IgD-negative memory B cell (primary cell): ENCODE data around the gene HIKESHI. TPM values are rescaled to one million over a fixed set of nuclear protein-coding genes. Genes with fewer than 3 reads are reported as not detected.
"Not testable (repeated sequence)": the region's sequence is repeated elsewhere in the genome, so short reads cannot be mapped to it uniquely, and the experiment has no call there.

Experiments used
- H3K27ac Mint-ChIP-seq, 3 donors: one replicate each; pipeline ENCODE4 v1.8.0; 2020 to 2022; ENCODE audit warnings: mild to moderate bottlenecking in 3 of 3, mixed read lengths in 3 of 3, moderate library complexity in 1 of 3
- H3K27me3 Mint-ChIP-seq: one replicate; pipeline ENCODE4 v1.8.0; 2021; ENCODE audit warnings: mixed read lengths
- H3K36me3 Mint-ChIP-seq: one replicate; pipeline ENCODE4 v1.8.0; 2020; ENCODE audit warnings: mild to moderate bottlenecking, mixed read lengths
- H3K4me1 Mint-ChIP-seq, 3 donors: one replicate each; pipeline ENCODE4 v1.8.0; 2020 to 2022; ENCODE audit warnings: mixed read lengths in 3 of 3, mild to moderate bottlenecking in 1 of 3
- H3K4me3 Mint-ChIP-seq, 4 donors: one replicate each; pipeline ENCODE4 v1.8.0; 2020 to 2022; ENCODE audit warnings: mild to moderate bottlenecking in 4 of 4, mixed read lengths in 4 of 4, moderate library complexity in 3 of 4
- H3K9me3 Mint-ChIP-seq, 3 donors: one replicate each; pipeline ENCODE4 v1.8.0; 2020 to 2021; ENCODE audit warnings: mixed read lengths in 3 of 3, mild to moderate bottlenecking in 1 of 3
- polyA plus RNA-seq: library from polyadenylated mRNA; unstranded; fragments of 300-500 nt; fragmentation: Illumina TruSeq; gene quantifications from one replicate; pipeline ENCODE4 v1.2.3, GENCODE V29; 2021

Gene HIKESHI
- polyA plus RNA-seq, 1 donor from 2014 or later: 75.7 TPM

DNA sequence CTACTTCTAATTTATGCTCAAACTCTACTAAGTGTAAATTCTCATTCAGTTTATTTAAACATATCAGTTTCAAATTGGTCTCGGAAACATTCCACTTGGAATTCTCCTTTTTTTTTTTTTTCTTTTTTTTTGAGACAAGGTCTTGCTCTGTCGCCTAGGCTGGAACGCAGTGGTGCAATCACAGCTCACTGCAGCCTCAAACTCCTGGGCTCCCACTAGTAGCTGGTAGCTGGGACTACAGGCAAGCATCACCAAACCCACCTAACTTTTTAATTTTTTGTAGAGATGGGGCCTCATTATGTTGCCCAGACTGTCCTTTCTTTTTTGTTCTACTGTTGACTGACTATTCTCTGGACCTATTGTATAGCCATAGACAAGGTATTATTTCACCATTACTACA, 39.3 kb downstream of the HIKESHI start:
- no peaks in the 10 kb centered on the region for H3K9me3 Mint-ChIP-seq
- H3K27ac Mint-ChIP-seq: no peak overlapping the region
- H3K27me3 Mint-ChIP-seq: no peaks in the 10 kb centered on the region
- peaks cover 4 to 7% (median 7%) of the 10 kb centered on the region in 3 donors for H3K4me1 Mint-ChIP-seq
- H3K4me3 Mint-ChIP-seq: no peak overlapping the region
- H3K36me3 Mint-ChIP-seq: peaks cover 11% of the 10 kb centered on the region

DNA sequence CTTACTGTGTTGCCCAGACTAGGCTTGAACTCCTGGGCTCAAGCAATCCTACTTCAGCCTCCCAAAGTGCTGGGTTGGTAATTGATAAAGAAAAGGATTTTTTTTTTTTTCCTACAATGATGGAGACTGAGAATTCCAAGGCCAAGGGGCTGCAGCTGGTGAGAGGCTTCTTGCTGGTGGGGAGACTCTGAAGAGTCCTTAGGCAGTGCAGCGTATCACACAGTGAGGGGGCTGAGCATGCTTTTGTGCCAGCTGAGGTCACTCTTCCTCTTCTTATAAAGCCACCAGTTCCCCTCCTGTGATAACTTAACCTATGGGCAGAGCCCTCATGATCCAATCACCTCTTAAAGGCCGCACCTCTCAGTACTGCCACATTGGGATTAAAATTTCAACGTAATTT, 44.5 kb downstream of the HIKESHI start:
- H3K9me3 Mint-ChIP-seq: no peaks in the 10 kb centered on the region
- H3K27me3 Mint-ChIP-seq: no peaks in the 10 kb centered on the region
- H3K27ac Mint-ChIP-seq: no peak overlapping the region
- peaks cover 4 to 7% (median 6%) of the 10 kb centered on the region in 3 donors for H3K4me1 Mint-ChIP-seq
- no peak overlapping the region for H3K4me3 Mint-ChIP-seq
- H3K36me3 Mint-ChIP-seq: no peaks in the 10 kb centered on the region

DNA sequence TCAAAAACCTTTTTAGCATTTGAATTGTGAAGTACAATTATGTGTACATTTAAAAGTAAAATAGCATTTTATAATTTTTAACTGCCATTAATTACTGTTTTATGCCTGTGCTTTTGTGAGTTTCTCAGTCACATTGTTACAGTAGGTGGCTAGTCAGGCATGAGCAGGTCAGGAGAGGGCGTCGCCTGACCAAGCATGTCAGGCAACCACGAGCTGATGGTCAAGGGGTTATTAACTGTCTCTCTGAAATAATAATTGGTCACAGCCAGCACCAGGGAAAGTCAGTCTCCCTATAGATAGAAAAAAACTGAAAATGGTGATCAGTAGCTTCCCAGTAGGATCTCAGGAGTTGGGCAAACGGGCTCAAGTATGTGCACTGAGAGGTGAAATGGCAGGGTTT, 53.2 kb downstream of the HIKESHI start:
- no peak overlapping the region for H3K4me3 Mint-ChIP-seq
- H3K9me3 Mint-ChIP-seq: no peaks in the 10 kb centered on the region
- no peaks in the 10 kb centered on the region for H3K27me3 Mint-ChIP-seq
- no peak overlapping the region for H3K27ac Mint-ChIP-seq
- H3K36me3 Mint-ChIP-seq: no peaks in the 10 kb centered on the region
- no peaks in the 10 kb centered on the region for H3K4me1 Mint-ChIP-seq

DNA sequence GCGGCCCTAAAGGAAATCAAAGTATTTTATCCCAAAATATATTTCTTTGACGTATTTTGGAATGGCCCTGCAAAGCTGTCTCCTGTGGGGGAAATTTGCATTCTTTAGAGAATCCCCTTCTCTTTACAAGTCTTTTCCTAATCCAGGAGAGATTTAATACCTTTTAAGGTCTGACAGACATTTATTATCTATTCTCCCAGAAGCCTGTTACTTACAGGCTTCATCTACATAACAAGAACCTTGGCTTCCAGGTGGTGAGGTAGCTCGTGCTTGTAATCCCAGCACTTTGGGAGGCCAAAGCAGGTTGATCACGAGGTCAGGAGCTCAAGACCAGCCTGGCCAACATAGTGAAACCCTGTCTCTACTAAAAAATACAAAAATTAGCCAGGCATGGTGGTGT, 55.4 kb downstream of the HIKESHI start:
- H3K9me3 Mint-ChIP-seq, H3K27me3 Mint-ChIP-seq, H3K36me3 Mint-ChIP-seq, H3K27ac Mint-ChIP-seq, H3K4me3 Mint-ChIP-seq, H3K4me1 Mint-ChIP-seq: not testable (repeated sequence)

DNA sequence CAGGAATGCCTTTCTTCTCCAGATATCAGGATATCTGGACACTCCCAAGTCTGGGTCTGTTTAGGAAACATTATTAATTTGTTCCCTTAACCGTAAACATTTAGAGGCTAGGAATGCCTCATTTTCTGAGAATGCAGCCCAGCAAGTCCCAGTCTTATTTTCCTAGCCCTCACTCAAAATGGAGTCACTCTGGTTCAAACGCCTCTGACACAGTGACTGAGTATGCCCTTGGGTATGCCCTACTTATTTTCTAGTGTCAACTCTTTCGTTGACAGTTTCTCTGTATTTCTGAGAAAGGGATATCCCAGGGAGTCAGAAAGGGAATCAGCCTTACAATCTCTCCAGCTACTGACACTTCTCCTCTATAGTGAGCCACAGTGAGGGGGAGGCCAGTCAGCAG, 56.7 kb downstream of the HIKESHI start:
- Mint-ChIP-seq H3K27me3 (peaks cover 2% of the 10 kb centered on the region), H3K4me1 (no peaks in the 10 kb centered on the region), H3K27ac (no peak overlapping the region), H3K9me3 (peaks cover 0 to 7% (median 1%) of the 10 kb centered on the region in 3 donors), H3K4me3 (no peak overlapping the region), H3K36me3 (peaks cover 2% of the 10 kb centered on the region)

DNA sequence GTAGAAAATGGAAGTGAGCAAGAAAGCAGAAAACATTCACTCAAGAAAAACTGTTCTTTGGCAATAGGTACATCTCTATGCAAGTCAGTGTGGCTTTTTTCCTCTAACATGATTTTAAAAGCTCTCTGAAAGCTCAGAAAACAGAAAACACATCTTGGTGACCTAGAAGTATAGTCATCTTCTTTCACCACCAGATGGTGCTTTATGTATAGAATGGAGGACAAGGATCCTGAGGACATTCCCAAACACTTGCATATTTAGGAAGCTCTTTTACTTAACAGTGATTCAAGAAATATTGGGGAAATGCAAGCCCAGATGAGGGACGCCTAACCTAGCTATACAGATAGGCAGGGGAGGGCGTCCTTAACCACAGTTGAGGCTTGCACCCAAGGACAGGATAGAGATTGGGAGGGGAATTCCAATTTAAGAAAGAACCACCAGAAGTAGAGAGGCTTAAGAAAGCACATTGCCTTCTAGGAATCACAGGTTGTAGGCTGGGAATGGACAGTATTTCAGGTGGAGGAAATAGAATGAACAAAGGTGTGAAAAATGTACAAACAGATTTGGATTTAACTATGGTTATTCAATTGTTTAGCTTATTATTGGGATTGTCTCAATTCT, 58.8 kb downstream of the HIKESHI start:
- H3K9me3 Mint-ChIP-seq: peaks cover 0 to 8% (median 1%) of the 10 kb centered on the region in 3 donors
- peaks cover 2% of the 10 kb centered on the region for H3K27me3 Mint-ChIP-seq
- H3K27ac Mint-ChIP-seq: no peak overlapping the region
- no peaks in the 10 kb centered on the region for H3K4me1 Mint-ChIP-seq
- no peak overlapping the region for H3K4me3 Mint-ChIP-seq
- H3K36me3 Mint-ChIP-seq: peaks cover 2% of the 10 kb centered on the region

DNA sequence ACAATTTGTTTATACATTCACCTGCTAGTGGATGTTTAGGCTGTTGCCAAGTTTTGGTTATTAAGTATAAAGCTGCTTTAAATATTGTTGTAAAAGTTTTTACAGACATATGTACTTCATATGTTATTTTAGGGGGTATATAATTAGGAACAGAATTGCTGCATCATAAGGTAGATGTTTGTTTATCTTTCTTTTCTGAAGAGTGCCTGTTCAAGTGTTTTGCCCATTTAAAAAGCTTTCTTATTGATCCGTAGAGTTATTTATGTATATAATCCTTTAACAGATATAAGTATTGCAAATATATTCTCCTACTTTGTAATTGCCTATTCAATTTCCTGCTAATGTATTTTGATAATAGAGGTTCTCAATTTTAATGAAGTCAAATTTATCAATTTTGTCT, 61.4 kb downstream of the HIKESHI start:
- H3K4me1 Mint-ChIP-seq: no peaks in the 10 kb centered on the region
- H3K36me3 Mint-ChIP-seq: peaks cover 2% of the 10 kb centered on the region
- H3K27ac Mint-ChIP-seq: no peak overlapping the region
- no peak overlapping the region for H3K4me3 Mint-ChIP-seq
- H3K27me3 Mint-ChIP-seq: peaks cover 2% of the 10 kb centered on the region
- H3K9me3 Mint-ChIP-seq: peaks cover 0 to 10% (median 1%) of the 10 kb centered on the region in 3 donors

DNA sequence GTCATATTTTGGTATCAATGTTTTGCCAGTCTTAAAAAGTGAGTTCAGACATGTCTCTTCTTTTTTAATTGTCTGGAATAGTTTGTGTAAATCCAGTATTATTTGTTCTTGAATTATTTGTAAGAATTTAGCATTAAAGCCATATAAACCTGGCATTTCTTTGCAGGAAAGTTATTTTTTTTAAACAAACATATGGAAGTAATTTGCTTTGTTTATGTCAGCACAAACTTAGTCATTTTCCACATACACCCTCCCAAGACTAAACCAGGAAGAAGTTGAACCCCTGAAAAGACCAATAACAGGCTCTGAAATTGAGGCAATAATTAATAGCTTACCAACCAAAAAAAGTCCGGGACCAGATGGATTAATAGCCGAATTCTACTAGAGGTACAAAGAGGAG, 63.5 kb downstream of the HIKESHI start:
- H3K4me1 Mint-ChIP-seq: no peaks in the 10 kb centered on the region
- peaks cover under 1% of the 10 kb centered on the region for H3K27me3 Mint-ChIP-seq
- no peak overlapping the region for H3K4me3 Mint-ChIP-seq
- peaks cover 2% of the 10 kb centered on the region for H3K36me3 Mint-ChIP-seq
- H3K9me3 Mint-ChIP-seq: peaks cover 0 to 10% (median 1%) of the 10 kb centered on the region in 3 donors
- H3K27ac Mint-ChIP-seq: no peak overlapping the region

DNA sequence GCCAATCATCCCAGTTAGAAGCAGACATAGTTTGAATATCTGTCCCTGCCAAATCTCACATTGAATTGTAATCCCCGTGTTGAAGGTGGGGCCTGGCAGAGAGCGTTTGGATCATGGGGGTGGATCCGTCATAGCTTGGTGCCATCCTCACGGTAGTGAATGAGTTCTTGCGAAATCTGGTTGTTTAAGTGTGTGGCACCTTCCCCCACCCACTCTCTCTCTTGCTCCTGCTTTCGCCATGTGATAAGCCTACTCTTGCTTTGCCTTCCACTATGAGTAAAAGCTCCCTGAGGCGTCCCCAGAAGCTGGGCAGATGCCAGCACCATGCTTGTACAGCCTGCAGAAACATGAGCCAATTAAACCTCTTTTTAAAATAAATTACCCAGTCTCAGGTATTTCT, 67.6 kb downstream of the HIKESHI start:
- peaks cover 3% of the 10 kb centered on the region for H3K27me3 Mint-ChIP-seq
- no peak overlapping the region for H3K27ac Mint-ChIP-seq
- no peaks in the 10 kb centered on the region for H3K36me3 Mint-ChIP-seq
- no peak overlapping the region for H3K4me3 Mint-ChIP-seq
- H3K4me1 Mint-ChIP-seq: no peaks in the 10 kb centered on the region
- H3K9me3 Mint-ChIP-seq: peaks cover 0 to 2% (median 0%) of the 10 kb centered on the region in 3 donors

DNA sequence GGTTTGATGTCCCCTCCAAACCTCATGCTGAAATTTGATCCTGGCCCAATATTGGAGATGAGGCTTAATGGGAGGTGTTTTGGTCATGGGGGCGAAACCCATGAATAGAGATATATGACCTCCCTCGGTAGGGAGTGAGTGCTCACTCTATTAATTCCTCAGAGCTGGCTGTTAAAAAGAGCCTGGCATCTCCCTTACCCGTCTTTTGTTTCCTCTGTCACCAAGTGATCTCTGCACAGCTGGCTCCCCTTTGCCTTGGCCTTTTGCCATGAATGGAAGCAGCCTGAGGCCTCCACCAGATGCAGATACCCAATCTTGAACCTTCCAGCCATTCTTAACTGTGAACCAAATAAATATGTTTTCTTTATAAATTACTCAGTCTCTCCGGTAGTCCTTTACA, 68.1 kb downstream of the HIKESHI start:
- Mint-ChIP-seq H3K4me3 (no peak overlapping the region), H3K4me1 (no peaks in the 10 kb centered on the region), H3K36me3 (no peaks in the 10 kb centered on the region), H3K27ac (no peak overlapping the region), H3K27me3 (peaks cover 3% of the 10 kb centered on the region), H3K9me3 (peaks cover 0 to 2% (median 0%) of the 10 kb centered on the region in 3 donors)

DNA sequence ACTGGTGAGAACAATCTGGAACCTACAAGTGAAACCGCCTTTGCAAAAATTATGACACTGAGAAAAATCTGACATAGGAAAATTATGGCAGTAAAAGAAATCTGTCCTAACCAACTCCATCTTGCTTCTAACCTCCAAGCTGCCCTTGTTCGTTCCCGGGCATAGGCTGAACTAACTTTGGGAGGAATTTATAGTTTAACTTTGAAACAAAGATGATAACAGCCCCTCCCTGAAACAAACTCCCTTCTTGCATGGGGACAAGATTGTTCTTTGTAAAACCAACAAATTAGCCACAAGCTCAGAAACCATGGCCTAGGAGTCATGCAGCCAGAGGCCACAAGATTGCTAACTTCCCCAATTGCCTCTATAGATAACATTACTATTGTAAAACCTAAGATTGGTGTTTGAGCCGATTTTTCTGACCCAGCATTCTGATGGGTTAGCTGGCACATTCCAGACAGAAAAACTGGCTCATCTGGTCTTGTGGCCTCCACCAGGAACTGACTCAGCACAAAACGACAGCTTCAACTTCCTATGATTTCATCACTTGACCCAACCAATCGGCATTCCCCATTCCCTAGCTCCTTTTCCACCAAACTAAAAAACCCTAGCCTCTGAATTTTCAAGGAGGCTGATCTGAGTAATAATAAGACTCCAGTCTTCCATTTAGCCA, 69.0 kb downstream of the HIKESHI start:
- peaks cover 0 to 2% (median 0%) of the 10 kb centered on the region in 3 donors for H3K9me3 Mint-ChIP-seq
- H3K27ac Mint-ChIP-seq: no peak overlapping the region
- no peak overlapping the region for H3K4me3 Mint-ChIP-seq
- H3K36me3 Mint-ChIP-seq: no peaks in the 10 kb centered on the region
- H3K27me3 Mint-ChIP-seq: peaks cover 5% of the 10 kb centered on the region
- H3K4me1 Mint-ChIP-seq: no peaks in the 10 kb centered on the region

DNA sequence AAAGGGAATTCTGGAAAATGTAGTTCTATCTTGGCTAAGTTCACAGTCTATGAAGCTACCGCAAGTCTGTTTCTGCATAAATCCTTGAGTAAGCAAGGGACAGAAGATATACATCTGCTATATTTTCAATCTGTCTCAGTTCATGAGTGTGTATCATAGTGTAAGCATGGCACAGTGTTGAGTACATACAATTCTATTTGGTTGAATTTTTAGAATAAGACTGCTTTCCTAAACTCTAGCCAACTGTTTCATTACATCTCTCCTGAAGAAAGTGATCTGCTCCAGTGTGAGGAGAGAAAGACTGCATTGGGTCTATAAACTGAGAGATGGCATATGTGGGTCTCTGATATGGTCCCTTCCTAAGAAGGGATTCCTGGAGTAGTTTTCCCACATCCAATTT, 70.0 kb downstream of the HIKESHI start:
- H3K4me1 Mint-ChIP-seq: no peaks in the 10 kb centered on the region

DNA sequence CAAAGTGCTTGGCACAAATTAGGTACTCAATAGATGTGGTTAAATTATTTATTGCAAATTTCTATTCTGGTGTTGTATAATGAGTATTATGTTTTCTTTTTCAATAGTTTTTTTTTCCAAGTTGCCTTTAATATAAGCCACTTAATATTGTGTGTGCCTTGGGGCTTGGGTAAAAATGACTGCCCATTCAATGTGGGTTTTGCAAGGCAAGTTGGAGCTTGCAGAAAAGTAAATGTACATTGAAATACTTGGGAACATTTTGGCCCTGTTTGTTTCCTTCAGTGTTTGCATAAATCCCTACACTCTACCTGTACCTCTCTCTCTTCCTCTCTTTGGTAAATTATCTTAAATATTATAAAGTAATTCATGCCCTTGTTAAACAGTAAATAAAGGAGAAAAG, 70.5 kb downstream of the HIKESHI start:
- no peak overlapping the region for H3K27ac Mint-ChIP-seq
- no peak overlapping the region for H3K4me3 Mint-ChIP-seq
- H3K27me3 Mint-ChIP-seq: peaks cover 5% of the 10 kb centered on the region
- H3K4me1 Mint-ChIP-seq: no peaks in the 10 kb centered on the region
- H3K9me3 Mint-ChIP-seq: peaks cover 0 to 8% (median 8%) of the 10 kb centered on the region in 3 donors
- H3K36me3 Mint-ChIP-seq: no peaks in the 10 kb centered on the region

More for the DNA sequence above, 70.0 kb downstream of the HIKESHI start:
- Mint-ChIP-seq H3K9me3 (peaks cover 0 to 8% (median 4%) of the 10 kb centered on the region in 3 donors), H3K27ac (no peak overlapping the region), H3K27me3 (peaks cover 5% of the 10 kb centered on the region), H3K36me3 (no peaks in the 10 kb centered on the region), H3K4me3 (no peak overlapping the region)

DNA sequence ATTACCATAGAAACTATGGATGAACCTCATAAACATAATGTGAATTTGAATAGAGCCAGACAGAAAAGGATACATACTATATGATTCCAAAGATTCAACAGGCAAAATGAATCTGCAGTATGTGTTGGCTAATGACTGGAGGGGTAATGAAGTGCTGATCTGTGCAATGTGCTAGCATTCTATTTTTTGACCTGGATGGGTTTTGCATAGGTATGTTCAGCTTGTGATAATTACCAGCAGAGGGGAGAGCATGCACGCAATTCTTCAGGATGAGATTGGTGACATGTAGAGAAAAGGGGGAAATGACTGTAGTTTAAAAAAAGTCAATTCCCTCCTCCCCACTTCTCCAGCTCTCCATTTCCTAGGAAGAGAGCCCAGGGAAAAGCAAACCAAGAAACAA, 72.0 kb downstream of the HIKESHI start:
- no peak overlapping the region for H3K27ac Mint-ChIP-seq
- no peaks in the 10 kb centered on the region for H3K36me3 Mint-ChIP-seq
- H3K27me3 Mint-ChIP-seq: peaks cover 5% of the 10 kb centered on the region
- H3K4me1 Mint-ChIP-seq: no peaks in the 10 kb centered on the region
- peaks cover 0 to 8% (median 8%) of the 10 kb centered on the region in 3 donors for H3K9me3 Mint-ChIP-seq
- no peak overlapping the region for H3K4me3 Mint-ChIP-seq

DNA sequence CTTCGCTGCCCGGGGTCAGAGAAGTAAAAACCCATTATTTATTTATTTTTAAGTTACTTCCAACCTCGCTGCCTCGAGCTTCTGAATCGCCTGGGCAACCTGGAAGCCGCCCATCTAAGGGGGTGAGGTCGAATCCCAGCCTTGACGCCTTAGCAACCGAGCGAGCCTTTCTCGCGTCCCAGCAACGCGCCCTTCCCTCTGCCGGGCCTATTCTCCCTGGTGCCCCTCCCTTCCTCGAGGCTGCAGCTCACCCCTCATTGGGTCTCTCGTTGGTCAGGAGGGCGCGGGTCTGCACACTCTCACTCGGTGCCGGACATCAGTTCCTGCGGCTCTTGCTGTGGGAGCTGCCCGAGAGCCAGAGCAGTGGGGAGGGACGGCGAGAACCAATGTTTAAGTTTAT, 72.5 kb downstream of the HIKESHI start, which contains the start of gene CCDC81:
CCDC81 (plus strand) TSS at position 302 of the 400 bp plus-strand sequence. CDS start 277 bp downstream, outside the sequence.
- Mint-ChIP-seq H3K4me1 (no peaks in the 10 kb centered on the region), H3K27ac (no peak within 1 kb of the TSS), H3K27me3 (peaks cover 5% of the 10 kb centered on the region), H3K4me3 (no peak within 1 kb of the TSS), H3K9me3 (peaks cover 0 to 8% (median 8%) of the 10 kb centered on the region in 3 donors), H3K36me3 (no peaks in the 10 kb centered on the region)

DNA sequence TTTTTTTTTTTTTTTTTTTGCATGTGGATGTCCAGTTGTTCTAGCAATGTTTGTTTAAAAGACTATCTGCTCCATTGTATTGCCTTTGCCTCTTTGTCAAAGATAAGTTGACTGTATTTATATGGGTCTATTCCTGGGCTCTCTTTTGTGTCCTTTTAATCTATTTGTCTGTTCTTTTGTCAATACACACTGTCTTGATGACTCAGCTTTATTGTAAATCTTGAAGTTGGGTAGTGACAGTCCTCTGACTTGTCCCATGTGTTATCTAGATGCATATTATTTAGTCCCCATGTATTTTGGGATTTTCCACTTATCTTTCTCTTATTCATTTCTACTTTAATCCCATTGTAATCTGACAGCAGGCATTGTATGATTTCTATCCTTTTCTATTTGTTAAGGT, 75.9 kb downstream of the HIKESHI start:
- H3K4me3 Mint-ChIP-seq: no peak overlapping the region
- H3K9me3 Mint-ChIP-seq: peaks cover 0 to 8% (median 8%) of the 10 kb centered on the region in 3 donors
- H3K27ac Mint-ChIP-seq: no peak overlapping the region
- H3K4me1 Mint-ChIP-seq: no peaks in the 10 kb centered on the region
- H3K36me3 Mint-ChIP-seq: no peaks in the 10 kb centered on the region
- H3K27me3 Mint-ChIP-seq: peaks cover 5% of the 10 kb centered on the region
